HEK293 (cell line): ENCODE results near the gene GABBR2.

ENCODE experiments used
- CTCF ChIP-seq: fragments of 450-650 bp; formaldehyde crosslinking; IDR thresholded peaks from 2 replicates; pipeline ENCODE4 v1.5.1; 2016; ENCODE audit warnings: missing biosample characterization, missing genetic modification characterization
- GLIS1 ChIP-seq: fragments of 450-650 bp; formaldehyde crosslinking; IDR thresholded peaks from 2 replicates; pipeline ENCODE4 v1.5.1; 2016; ENCODE audit warnings: missing biosample characterization, missing genetic modification characterization
- KLF17 ChIP-seq: fragments of 450-650 bp; formaldehyde crosslinking; IDR thresholded peaks from 2 replicates; pipeline ENCODE4 v1.5.1; 2016; ENCODE audit warnings: missing biosample characterization, missing genetic modification characterization
- OVOL3 ChIP-seq: fragments of 450-650 bp; formaldehyde crosslinking; IDR thresholded peaks from 2 replicates; pipeline ENCODE4 v1.5.1; 2016; ENCODE audit warnings: missing biosample characterization, missing genetic modification characterization
- REST ChIP-seq: fragments of 450-650 bp; formaldehyde crosslinking; IDR thresholded peaks from 2 replicates; pipeline ENCODE4 v1.5.1; 2016; ENCODE audit warnings: missing biosample characterization, missing genetic modification characterization
- ZFHX2 ChIP-seq: fragments of 450-650 bp; formaldehyde crosslinking; conservative IDR thresholded peaks from 2 replicates; pipeline ENCODE4 v1.5.1; 2016; ENCODE audit warnings: missing biosample characterization, missing genetic modification characterization
- ZNF214 ChIP-seq: fragments of 450-650 bp; formaldehyde crosslinking; IDR thresholded peaks from 2 replicates; pipeline ENCODE4 v1.5.1; 2017; ENCODE audit warnings: missing biosample characterization, mild to moderate bottlenecking, missing genetic modification characterization, borderline replicate concordance
- ZNF24 ChIP-seq: fragments of 450-650 bp; formaldehyde crosslinking; IDR thresholded peaks from 2 replicates; pipeline ENCODE4 v1.5.1; 2016; ENCODE audit warnings: missing biosample characterization, missing genetic modification characterization
- ZNF629 ChIP-seq: fragments of 450-650 bp; formaldehyde crosslinking; IDR thresholded peaks from 2 replicates; pipeline ENCODE4 v1.5.1; 2017; ENCODE audit warnings: missing biosample characterization, missing genetic modification characterization

GRCh38 chr9:98409719-98410118 lies 299.0 kb downstream of the GABBR2 start:
- TF ChIP-seq CTCF (tag by site-specific recombination) (no peak), ZNF24 (tag by site-specific recombination) (no peak), ZNF629 (tag by site-specific recombination) (no peak), ZFHX2 (no peak), OVOL3 (tag by site-specific recombination) (no peak), ZNF214 (tag by site-specific recombination) (no peak), GLIS1 (tag by site-specific recombination) (no peak), KLF17 (tag by site-specific recombination) (no peak), REST (tag by site-specific recombination) (no peak)
